H1 (cell line): ENCODE data around the gene PAF1. TPM values are rescaled to one million over a fixed set of nuclear protein-coding genes. Genes with fewer than 3 reads are reported as not detected.

Experiments used
- CTCF ChIA-PET: fragments of 300-600 bp; sonication (Branson Sonifier 250); formaldehyde crosslinking; loops from one replicate; lab custom pipeline; 2021; ENCODE audit not compliant: partially characterized antibody; lab: Charles Lee
- POLR2A ChIA-PET: fragments of 300-600 bp; sonication (Branson Sonifier 250); formaldehyde crosslinking; loops from one replicate; lab custom pipeline; 2021; ENCODE audit warnings: inconsistent platforms; ENCODE audit not compliant: partially characterized antibody; lab: Charles Lee
- DNase-seq, 2 experiments: peaks; one replicate each; pipeline versions ENCODE4 v3.0.0 to v3.0.0-alpha.2; 2010 to 2022; ENCODE audit warnings: low spot score in 2 of 2, low read depth in 1 of 2, mixed read lengths in 1 of 2
- FAIRE-seq: peaks from 2 replicates; lab custom pipeline; 2011; peaks lifted over from hg19 to GRCh38; lab: Jason Lieb, UNC
- H2AFZ ChIP-seq: 2 replicates; pipeline ENCODE4 v1.8.1; 2012; ENCODE audit warnings: low read length, inconsistent platforms
- H2AK5ac ChIP-seq: 2 replicates; pipeline ENCODE4 v1.6.1; 2013; ENCODE audit warnings: low read depth, low read length
- H2BK120ac ChIP-seq: replicated peaks from 2 replicates; pipeline ENCODE3; 2013; ENCODE audit warnings: low read depth, low read length, inconsistent platforms
- H2BK12ac ChIP-seq: 2 replicates; pipeline ENCODE4 v1.6.1; 2013; ENCODE audit warnings: low read depth, low read length
- H2BK15ac ChIP-seq: 2 replicates; pipeline ENCODE4 v1.6.1; 2013; ENCODE audit warnings: low read length
- H2BK20ac ChIP-seq: 2 replicates; pipeline ENCODE4 v1.6.1; 2013; ENCODE audit warnings: low read length
- H2BK5ac ChIP-seq: 2 replicates; pipeline ENCODE4 v1.6.1; 2013; ENCODE audit warnings: low read depth, low read length
- H3K14ac ChIP-seq: 2 replicates; pipeline ENCODE4 v1.6.1; 2013; ENCODE audit warnings: inconsistent platforms; ENCODE audit not compliant: insufficient read length
- H3K18ac ChIP-seq: 2 replicates; pipeline ENCODE4 v1.6.1; 2013; ENCODE audit warnings: low read length; ENCODE audit errors: extremely low read depth
- H3K23ac ChIP-seq: 2 replicates; pipeline ENCODE4 v1.6.1; 2013; ENCODE audit warnings: inconsistent platforms; ENCODE audit not compliant: insufficient read length
- H3K23me2 ChIP-seq: 2 replicates; pipeline ENCODE4 v1.6.1; 2013; ENCODE audit warnings: low read depth, low read length
- H3K27ac ChIP-seq: 2 replicates; pipeline ENCODE4 v1.6.1; 2011; ENCODE audit warnings: low read depth, low read length, inconsistent platforms
- H3K27me3 ChIP-seq, 4 experiments: replicated peaks in 1 of 4; 1 replicate in 1 of 4; 2 replicates in 3 of 4; pipeline versions ENCODE4 v1.6.1 to v1.8.1; 2011 to 2013; ENCODE audit warnings: low read length in 3 of 4, mild to moderate bottlenecking in 3 of 4, inconsistent platforms in 2 of 4, mixed read lengths in 2 of 4, moderate library complexity in 1 of 4; ENCODE audit not compliant: control insufficient read depth in 3 of 4, insufficient read depth in 3 of 4; ENCODE audit errors: extremely low read depth in 1 of 4
- H3K36me3 ChIP-seq, 4 experiments: 2 replicates each; pipeline versions ENCODE4 v1.6.1 to v1.8.1; 2011 to 2013; ENCODE audit warnings: mild to moderate bottlenecking in 4 of 4, low read length in 3 of 4, moderate library complexity in 2 of 4, control low read depth in 1 of 4, inconsistent platforms in 1 of 4; ENCODE audit not compliant: insufficient read depth in 4 of 4, control insufficient read depth in 2 of 4
- H3K4ac ChIP-seq: replicated peaks from 2 replicates; pipeline ENCODE3; 2013; ENCODE audit warnings: low read length, low read depth, mixed read lengths, inconsistent platforms; ENCODE audit not compliant: insufficient read length
- H3K4me1 ChIP-seq, 4 experiments: replicated peaks in 1 of 4; 1 replicate in 1 of 4; 2 replicates in 3 of 4; pipeline versions ENCODE4 v1.6.1 to v1.8.1; 2011 to 2013; ENCODE audit warnings: low read length in 3 of 4, inconsistent platforms in 2 of 4, mixed read lengths in 1 of 4; ENCODE audit not compliant: insufficient read depth in 4 of 4, control insufficient read depth in 3 of 4
- H3K4me2 ChIP-seq, 2 experiments: 2 replicates each; pipeline versions ENCODE4 v1.6.1 to v1.8.1; 2011 to 2013; ENCODE audit warnings: low read depth in 2 of 2, low read length in 2 of 2, control low read depth in 1 of 2, inconsistent platforms in 1 of 2, mild to moderate bottlenecking in 1 of 2; ENCODE audit not compliant: insufficient read depth in 1 of 2
- H3K4me3 ChIP-seq, 4 experiments: fragments of 200-600, 300-600 bp in 1 of 4; sonication (generic), shearing (Covaris generic), sonication (Bioruptor Twin) in 1 of 4; 2 replicates each; pipeline versions ENCODE4 v1.5.1 to v1.8.1; 2011 to 2016; ENCODE audit warnings: low read length in 4 of 4, low read depth in 3 of 4, control low read depth in 2 of 4, inconsistent platforms in 2 of 4, mild to moderate bottlenecking in 2 of 4, mixed read lengths in 1 of 4, moderate library complexity in 1 of 4; ENCODE audit not compliant: insufficient read depth in 2 of 4; ENCODE audit errors: extremely low read depth in 1 of 4
- H3K56ac ChIP-seq: replicated peaks from 2 replicates; pipeline ENCODE3; 2013; ENCODE audit warnings: low read depth, mild to moderate bottlenecking, mixed read lengths, low read length, inconsistent platforms; ENCODE audit not compliant: insufficient read length
- H3K79me1 ChIP-seq: 2 replicates; pipeline ENCODE4 v1.6.1; 2013; ENCODE audit warnings: low read depth, low read length, control low read depth
- H3K79me2 ChIP-seq, 2 experiments: 2 replicates each; pipeline versions ENCODE4 v1.6.1 to v1.8.1; 2012 to 2013; ENCODE audit warnings: low read length in 2 of 2, mild to moderate bottlenecking in 2 of 2, inconsistent platforms in 1 of 2; ENCODE audit not compliant: insufficient read depth in 2 of 2, control insufficient read depth in 1 of 2
- H3K9ac ChIP-seq, 4 experiments: replicated peaks in 1 of 4; 1 replicate in 1 of 4; 2 replicates in 3 of 4; pipeline versions ENCODE4 v1.6.1 to v1.8.1; 2011 to 2013; ENCODE audit warnings: low read depth in 3 of 4, low read length in 3 of 4, control low read depth in 2 of 4, mild to moderate bottlenecking in 2 of 4, moderate library complexity in 2 of 4, inconsistent platforms in 1 of 4; ENCODE audit errors: extremely low read depth in 1 of 4
- H3K9me3 ChIP-seq, 2 experiments: 2 replicates each; pipeline versions ENCODE4 v1.6.1 to v1.8.1; 2012 to 2013; ENCODE audit warnings: mild to moderate bottlenecking in 2 of 2, moderate library complexity in 2 of 2, control low read depth in 1 of 2, inconsistent platforms in 1 of 2, low read depth in 1 of 2, low read length in 1 of 2, mixed read lengths in 1 of 2; ENCODE audit not compliant: insufficient read depth in 2 of 2
- H4K20me1 ChIP-seq, 2 experiments: replicated peaks in 1 of 2; 2 replicates each; pipeline versions ENCODE3 to v1.8.1; 2011 to 2013; ENCODE audit warnings: inconsistent platforms in 2 of 2, low read length in 2 of 2, mild to moderate bottlenecking in 1 of 2; ENCODE audit not compliant: insufficient read depth in 2 of 2, control insufficient read depth in 1 of 2
- H4K5ac ChIP-seq: 2 replicates; pipeline ENCODE4 v1.6.1; 2013; ENCODE audit warnings: low read length, low read depth, mixed read lengths, inconsistent platforms; ENCODE audit not compliant: insufficient read length
- H4K8ac ChIP-seq: 2 replicates; pipeline ENCODE4 v1.8.0; 2013; ENCODE audit warnings: mild to moderate bottlenecking, moderate library complexity, low read length, inconsistent platforms; ENCODE audit not compliant: insufficient read depth; ENCODE audit errors: extremely low read depth
- H4K91ac ChIP-seq: replicated peaks from 2 replicates; pipeline ENCODE3; 2013; ENCODE audit warnings: low read length, mixed read lengths, inconsistent platforms; ENCODE audit not compliant: insufficient read length
- KDM4A ChIP-seq: IDR thresholded peaks from one replicate; pipeline ENCODE4 v1.7.1; 2012; ENCODE audit warnings: low read depth, mild to moderate bottlenecking, moderate library complexity, low read length, inconsistent platforms; ENCODE audit not compliant: severe bottlenecking
- WGBS, 2 experiments: shearing (Covaris generic) in 1 of 2; methylation state at CpG; one replicate each; pipeline versions ENCODE4 v1.1.6 to v1.1.7; 2013 to 2015; ENCODE audit warnings: low lambda C conversion rate in 2 of 2, mixed read lengths in 2 of 2, inconsistent platforms in 1 of 2, low coverage in 1 of 2, missing lambda C conversion rate in 1 of 2; ENCODE audit not compliant: insufficient replicate concordance in 2 of 2, insufficient coverage in 1 of 2, insufficient read length in 1 of 2; ENCODE audit errors: extremely low coverage in 1 of 2, missing lambda C conversion rate in 1 of 2; 5-methylcytosine and 5-hydroxymethylcytosine counted together
- polyA plus RNA-seq, 7 experiments: library from polyadenylated mRNA; depleted of rRNA in 3 of 7; stranded (reverse) in 5 of 7; unstranded in 2 of 7; fragments of >200 nt in 5 of 7; fragments of 200-250 nt in 2 of 7; gene quantifications; 1 replicate in 5 of 7; 2 replicates in 1 of 7; 4 replicates in 1 of 7; pipeline versions ENCODE4 v1.2.1 to v1.2.3, GENCODE V29; 2011 to 2013; ENCODE audit warnings: missing spikeins in 2 of 7, mixed read lengths in 2 of 7
- total RNA-seq: library from RNA; stranded (reverse); fragmentation: NEBNext Ultra II Directional; extraction: Animal tissue kit (Norgen Biotek cat#: 25700); gene quantifications from 2 replicates; pipeline ENCODE4 v1.2.1, GENCODE V29; 2021

PAF1 gene
- total and polyA plus RNA-seq, 2 of the 8 experiments (the other 6 are each of a cell fraction or from before 2014, with no cell fraction given), result 31.4 to 58.6 TPM

GRCh38 chr19:39379865-39380396 is 11.0 kb downstream of the PAF1 start:
- Histone ChIP-seq H4K5ac (no peak overlapping the region), H3K4me1 (peaks cover 0 to 2% (median 0%) of the 10 kb centered on the region in 4 experiments; a peak in 2 of 7 replicates), H2BK20ac (no peak overlapping the region), H3K9ac (no peak overlapping the region), H3K27ac (no peak overlapping the region), H3K27me3 (no peaks in the 10 kb centered on the region), H3K9me3 (no peaks in the 10 kb centered on the region), H3K4me2 (no peak overlapping the region), H3K23me2 (no peaks in the 10 kb centered on the region; the same call in 1 of the 2 replicates), H2BK5ac (no peak overlapping the region), H2AFZ (no peak overlapping the region), H4K91ac (no peak overlapping the region), H3K36me3 (peaks cover 44 to 86% (median 69%) of the 10 kb centered on the region in 4 experiments), H2BK15ac (no peak overlapping the region), H3K14ac (no peak overlapping the region), H3K4ac (no peak overlapping the region), H3K4me3 (no peak overlapping the region), H4K20me1 (peaks cover 7 to 8% of the 10 kb centered on the region in 2 experiments), H2AK5ac (no peak overlapping the region), H3K56ac (no peak overlapping the region), H2BK120ac (no peak overlapping the region), H2BK12ac (no peak overlapping the region), H4K8ac (no peak overlapping the region), H3K18ac (no peak overlapping the region), H3K79me2 (no peaks in the 10 kb centered on the region), H3K23ac (no peak overlapping the region), H3K79me1 (no peaks in the 10 kb centered on the region; the same call in 1 of the 2 replicates)
- ChIA-PET CTCF (no interaction called here), POLR2A (interaction anchor here (0.6 to 4.3 kb wide), 5 partner anchors 11 to 478 kb away, joined by 3 to 20 read pairs (median 3); partner anchors contain the start of genes MED29, PAF1 and PLEKHG2)
- no peak for FAIRE-seq
- no peak for TF ChIP-seq KDM4A
- 90% methylated on average over 14 of the region's 14 CpGs; no CpG with 5 or more reads in 1 of the 2 experiments for WGBS, 2 experiments
- DNase-seq, result no peak
